Ovary (tissue), 9 donors: ENCODE results near the gene SYT2. TPM values are rescaled to one million over a fixed set of nuclear protein-coding genes. Genes with fewer than 3 reads are reported as not detected.
A peak's percentile ranks its signal among the peaks of the same experiment; 100 is the strongest.

Source experiments
- DNase-seq, 5 donors: peaks; one replicate each; pipeline ENCODE4 v3.0.0-alpha.2; 2019 to 2020
- H3K27ac ChIP-seq, 2 donors: fragments of 200-600 bp; one replicate each; pipeline versions ENCODE4 v1.5.1 to v1.8.0; 2019 to 2022
- H3K27me3 ChIP-seq: fragments of 200-600 bp; one replicate; pipeline ENCODE4 v1.8.0; 2022
- H3K36me3 ChIP-seq: fragments of 200-600 bp; sonication (generic); one replicate; pipeline ENCODE4 v1.5.1; 2019
- H3K4me1 ChIP-seq: one replicate; pipeline ENCODE4 v1.8.1; 2013; ENCODE audit warnings: mild to moderate bottlenecking, moderate library complexity; ENCODE audit not compliant: insufficient read depth
- H3K4me3 ChIP-seq: fragments of 200-600 bp; sonication (generic); one replicate; pipeline ENCODE4 v1.5.1; 2017
- H3K9me3 ChIP-seq, 2 donors: fragments of 200-600 bp in 1 of 2; sonication (generic) in 1 of 2; one replicate each; pipeline versions ENCODE4 v1.5.1 to v1.8.1; 2013 to 2019; ENCODE audit warnings: mild to moderate bottlenecking in 1 of 2, moderate library complexity in 1 of 2
- EP300 ChIP-seq: sonication (generic); formaldehyde crosslinking; IDR thresholded peaks from one replicate; pipeline ENCODE4 v1.6.1; 2017; ENCODE audit warnings: antibody characterized with exemption
- POLR2A ChIP-seq: fragments of 450-650 bp; IDR thresholded peaks from one replicate; pipeline ENCODE4 v1.6.1; 2017; ENCODE audit warnings: antibody characterized with exemption, mild to moderate bottlenecking, moderate library complexity
- WGBS, 3 donors: extraction: QIAGEN DNeasy Blood & Tissue Kit in 1 of 3; methylation state at CpG; one replicate each; pipeline versions ENCODE4 v1.1.5 to v1.1.7; 2013 to 2017; 5-methylcytosine and 5-hydroxymethylcytosine counted together
- intact Hi-C, 4 donors: fragments of 100-400 bp; cut with DNase I; formaldehyde crosslinking; loops; one replicate each; pipeline versions ENCODE4 v1.11.0 to v1.15.1; 2022 to 2023
- polyA plus RNA-seq, 2 donors: library from polyadenylated mRNA; stranded (reverse); fragments of 200-250 nt in 1 of 2; fragments of 350-450 nt in 1 of 2; fragmentation: Illumina TruSeq in 1 of 2; extraction: RNeasy Lipid Tissue Mini Kit (QIAGEN cat#74804) in 1 of 2; gene quantifications; one replicate each; pipeline ENCODE4 v1.2.3, GENCODE V29; 2013 to 2014
- total RNA-seq, 7 donors: library from RNA; depleted of rRNA in 2 of 7; stranded (reverse); fragments of >200 nt in 2 of 7; fragmentation: NEBNext Ultra II Directional in 3 of 7; extraction: Animal tissue kit (Norgen Biotek cat#: 25700) in 3 of 7; gene quantifications; one replicate each; pipeline versions ENCODE4 v1.1.0 to v1.2.4, GENCODE V29; 2016 to 2023
- TF ChIP-seq, protein P1 (sequence below), 3 donors: fragments of 450-650 bp in 2 of 3; fragments of 200-600 bp in 1 of 3; IDR thresholded peaks; one replicate each; pipeline versions ENCODE4 v1.5.1 to v1.8.0; 2016 to 2022; ENCODE audit warnings: antibody characterized with exemption in 3 of 3, mild to moderate bottlenecking in 1 of 3
- donor health status: DM: no; HTN: no; CAD: no; lungs with moderate emphysema.
- donor health status: DM: no; HTN: no; CAD: no.
- donor health status: Bipolar disorder and iron deficiency.
- donor health status: DM: yes; HTN: yes; CAD: no.
- donor health status: DM: no; HTN: no; CAD: no.
- donor health status: DM: yes; HTN: yes; CAD: no.

SYT2 gene
- total and polyA plus RNA-seq, 9 donors: 0.34 to 5.5 (median 0.57) TPM; not detected in 1

DNA sequence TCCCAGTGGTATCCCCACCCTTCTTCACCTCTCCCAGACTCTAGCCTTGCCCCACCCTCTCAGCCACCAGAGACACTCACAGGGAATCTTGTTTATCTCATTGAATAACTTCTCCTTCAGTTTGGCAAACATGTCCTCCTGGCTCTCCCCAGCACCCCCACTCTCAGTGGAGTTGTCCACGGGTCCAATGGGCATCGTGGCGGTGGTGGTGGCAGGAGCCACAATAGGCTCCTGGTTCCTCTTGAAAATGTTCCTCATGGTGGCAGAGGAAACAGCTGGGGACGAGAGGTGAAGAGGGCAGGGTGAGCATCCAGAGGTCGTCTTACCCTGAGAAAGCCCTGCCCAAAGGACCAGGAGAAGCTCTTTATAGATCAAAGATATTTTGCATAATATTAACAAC is 104.7 kb downstream of the SYT2 start:
- DNase-seq: peak in 1 of 5 donors; percentile 9
- Histone ChIP-seq H3K27me3 (no peaks in the 10 kb centered on the region), H3K36me3 (no peaks in the 10 kb centered on the region), H3K4me3 (no peak overlapping the region), H3K27ac (no peak overlapping the region), H3K9me3 (no peaks in the 10 kb centered on the region), H3K4me1 (no peaks in the 10 kb centered on the region)
- WGBS, 3 donors: 84 to 87% (median 87%) methylated on average over 5 of the region's 5 CpGs
- intact Hi-C loops: loop anchor here in 1 of 4 donors (10.0 kb wide), 1 partner anchor 111 kb away; no protein-coding TSS in a partner anchor
- TF ChIP-seq EP300: no peak
- no peak for TF ChIP-seq POLR2A
- TF ChIP-seq, protein P1, sequence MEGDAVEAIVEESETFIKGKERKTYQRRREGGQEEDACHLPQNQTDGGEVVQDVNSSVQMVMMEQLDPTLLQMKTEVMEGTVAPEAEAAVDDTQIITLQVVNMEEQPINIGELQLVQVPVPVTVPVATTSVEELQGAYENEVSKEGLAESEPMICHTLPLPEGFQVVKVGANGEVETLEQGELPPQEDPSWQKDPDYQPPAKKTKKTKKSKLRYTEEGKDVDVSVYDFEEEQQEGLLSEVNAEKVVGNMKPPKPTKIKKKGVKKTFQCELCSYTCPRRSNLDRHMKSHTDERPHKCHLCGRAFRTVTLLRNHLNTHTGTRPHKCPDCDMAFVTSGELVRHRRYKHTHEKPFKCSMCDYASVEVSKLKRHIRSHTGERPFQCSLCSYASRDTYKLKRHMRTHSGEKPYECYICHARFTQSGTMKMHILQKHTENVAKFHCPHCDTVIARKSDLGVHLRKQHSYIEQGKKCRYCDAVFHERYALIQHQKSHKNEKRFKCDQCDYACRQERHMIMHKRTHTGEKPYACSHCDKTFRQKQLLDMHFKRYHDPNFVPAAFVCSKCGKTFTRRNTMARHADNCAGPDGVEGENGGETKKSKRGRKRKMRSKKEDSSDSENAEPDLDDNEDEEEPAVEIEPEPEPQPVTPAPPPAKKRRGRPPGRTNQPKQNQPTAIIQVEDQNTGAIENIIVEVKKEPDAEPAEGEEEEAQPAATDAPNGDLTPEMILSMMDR (IDR thresholded peaks at IDR 0.05): no peak

DNA sequence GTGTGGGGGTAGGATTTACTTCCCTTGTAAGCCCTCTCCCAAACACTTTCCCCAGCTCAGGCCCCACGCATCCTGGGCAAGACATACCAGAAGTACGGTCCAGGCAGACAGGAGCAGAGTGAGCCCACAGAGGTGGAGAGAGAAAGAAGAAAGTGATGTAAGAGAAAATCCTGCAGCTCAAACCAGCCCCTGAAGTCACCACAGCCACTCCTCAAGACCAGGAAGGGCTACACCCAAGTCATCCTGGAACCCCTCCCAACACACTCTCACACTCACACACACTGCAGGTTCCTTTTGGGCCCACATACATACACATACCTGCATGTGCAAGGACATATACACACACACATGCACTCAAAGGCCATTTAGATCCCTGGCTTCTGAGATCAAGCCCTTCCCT is 106.8 kb downstream of the SYT2 start:
- 87 to 92% (median 92%) methylated on average over 2 of the region's 2 CpGs for WGBS, 3 donors
- H3K4me3 ChIP-seq: no peak overlapping the region
- TF ChIP-seq, protein P1 (IDR thresholded peaks at IDR 0.05): no peak
- TF ChIP-seq POLR2A (no peak), EP300 (no peak)
- intact Hi-C loops: loop anchor here in 1 of 4 donors (10.0 kb wide), 1 partner anchor 109 kb away; no protein-coding TSS in a partner anchor
- peaks cover 1% of the 10 kb centered on the region for H3K4me1 ChIP-seq
- DNase-seq: no peak
- no peaks in the 10 kb centered on the region for H3K36me3 ChIP-seq
- H3K9me3 ChIP-seq: no peaks in the 10 kb centered on the region
- no peaks in the 10 kb centered on the region for H3K27me3 ChIP-seq
- no peak overlapping the region for H3K27ac ChIP-seq

DNA sequence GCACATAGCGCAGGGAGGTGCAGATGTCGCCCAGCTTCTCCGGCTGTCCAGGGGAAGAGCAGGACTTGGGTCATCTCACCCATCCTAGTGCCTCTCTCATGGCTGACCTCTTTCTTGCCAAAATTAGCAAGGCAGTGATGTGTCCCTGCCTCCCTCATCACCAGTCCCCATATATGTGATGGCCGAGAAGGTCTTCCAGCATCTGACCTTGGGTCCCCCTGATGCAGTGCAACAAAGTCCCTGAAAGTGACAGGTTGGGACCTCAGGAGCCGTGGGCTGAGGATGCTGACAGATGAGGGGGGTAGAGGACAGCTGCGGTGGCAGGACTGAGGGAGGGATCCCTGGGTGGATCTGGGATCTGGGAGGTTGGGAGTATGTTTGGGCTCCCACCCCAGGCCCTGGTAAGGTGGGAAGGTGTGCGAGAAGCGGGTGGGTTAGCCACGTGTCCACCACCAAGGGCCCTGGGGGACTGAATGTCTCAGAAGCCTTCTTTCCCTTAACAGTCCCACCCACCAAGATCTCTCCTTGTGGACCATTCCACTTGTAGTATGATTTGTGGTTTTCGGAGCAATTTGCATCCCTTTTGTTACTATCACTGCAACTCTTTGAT is 109.7 kb downstream of the SYT2 start:
- no peaks in the 10 kb centered on the region for H3K36me3 ChIP-seq
- DNase-seq: no peak
- no peak overlapping the region for H3K4me3 ChIP-seq
- H3K27me3 ChIP-seq: no peaks in the 10 kb centered on the region
- intact Hi-C loops: loop anchor here in 1 of 4 donors (10.0 kb wide), 1 partner anchor 106 kb away; no protein-coding TSS in a partner anchor
- no peak for TF ChIP-seq EP300
- TF ChIP-seq, protein P1 (IDR thresholded peaks at IDR 0.05): peak in 1 of 3 donors; percentile 3
- H3K4me1 ChIP-seq: peaks cover 1% of the 10 kb centered on the region
- H3K9me3 ChIP-seq: no peaks in the 10 kb centered on the region
- WGBS, 3 donors: 82 to 86% (median 83%) methylated on average over 10 of the region's 10 CpGs
- no peak overlapping the region for H3K27ac ChIP-seq

DNA sequence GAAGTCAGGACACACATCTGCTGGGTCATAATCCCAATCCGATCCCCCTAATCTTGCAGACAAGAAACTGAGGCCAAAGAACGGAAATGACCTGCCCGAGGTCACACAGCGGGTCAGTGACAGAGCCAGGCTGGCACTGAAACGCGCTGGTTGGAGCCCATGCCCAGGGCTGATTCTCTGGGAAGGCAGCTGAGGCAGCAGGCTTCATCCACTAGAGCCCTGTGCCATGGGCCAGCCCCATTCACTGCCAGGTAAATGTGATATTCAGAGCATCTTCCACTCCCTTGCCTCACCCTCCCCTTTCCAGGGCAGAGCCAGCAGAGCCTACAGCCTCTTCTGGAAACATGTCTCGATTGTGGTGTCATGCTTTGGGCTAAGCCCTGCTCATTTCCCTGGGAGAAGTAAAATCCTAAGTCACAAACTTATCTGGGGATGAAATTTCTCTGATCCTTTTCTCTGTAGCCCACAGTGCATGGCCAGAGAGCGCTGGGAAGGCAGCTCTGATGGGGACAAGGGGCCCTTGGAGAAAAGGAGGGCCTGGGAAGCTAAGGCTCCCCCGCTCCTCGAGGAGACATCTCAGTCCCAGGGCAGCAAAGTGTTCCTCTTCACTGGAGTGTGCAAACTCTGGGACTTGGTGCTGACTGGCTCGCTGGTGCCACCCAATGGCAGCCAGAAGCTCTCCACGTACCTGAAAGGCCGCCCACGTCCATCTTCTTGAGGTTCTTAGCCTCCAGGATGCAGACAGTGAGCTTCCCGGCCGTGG is 110.4 kb downstream of the SYT2 start:
- no peaks in the 10 kb centered on the region for H3K9me3 ChIP-seq
- peaks cover 1% of the 10 kb centered on the region for H3K4me1 ChIP-seq
- peak; percentile 61 to 78 (median 73) for DNase-seq
- no peaks in the 10 kb centered on the region for H3K36me3 ChIP-seq
- TF ChIP-seq, protein P1 (IDR thresholded peaks at IDR 0.05): peak; percentile 36 to 63 (median 62)
- TF ChIP-seq POLR2A: no peak
- H3K4me3 ChIP-seq: no peak overlapping the region
- H3K27me3 ChIP-seq: no peaks in the 10 kb centered on the region
- intact Hi-C loops: loop anchor here (10.0 kb wide), 2 partner anchors 95 to 105 kb away; no protein-coding TSS in a partner anchor
- H3K27ac ChIP-seq: no peak overlapping the region
- 44 to 49% (median 47%) methylated on average over 16 of the region's 16 CpGs for WGBS, 3 donors
